GM12878 (cell line): ENCODE results near the gene CYSLTR1.
"Not testable (repeated sequence)": the region's sequence is repeated elsewhere in the genome, so short reads cannot be mapped to it uniquely, and the experiment has no call there.

Source experiments
- CTCF ChIP-seq, 3 experiments: IDR thresholded peaks in 2 of 3; conservative IDR thresholded peaks in 1 of 3; 2 replicates each; pipeline ENCODE4 v1.5.1; 2011; ENCODE audit warnings: low read depth in 3 of 3, low read length in 3 of 3, mild to moderate bottlenecking in 3 of 3, control low read depth in 2 of 3, moderate library complexity in 2 of 3, inconsistent platforms in 1 of 3, mixed read lengths in 1 of 3; ENCODE audit not compliant: control insufficient read depth in 2 of 3, insufficient read depth in 1 of 3; ENCODE audit errors: extremely low read depth in 1 of 3
- EZH2 ChIP-seq: IDR thresholded peaks from 2 replicates; pipeline ENCODE4 v1.6.1; 2012; ENCODE audit warnings: low read depth, mild to moderate bottlenecking, control low read depth, inconsistent platforms, low read length, borderline replicate concordance; ENCODE audit not compliant: control insufficient read depth
- FOS ChIP-seq: IDR thresholded peaks from 3 replicates; pipeline ENCODE4 v1.6.1; 2011; ENCODE audit warnings: borderline replicate concordance; ENCODE audit not compliant: insufficient read length; ENCODE audit errors: extremely low read depth
- MAX ChIP-seq: IDR thresholded peaks from 2 replicates; pipeline ENCODE4 v1.6.1; 2012; ENCODE audit warnings: low read depth, low read length, improper control_type of control experiment
- POLR2AphosphoS5 ChIP-seq: IDR thresholded peaks from 2 replicates; pipeline ENCODE4 v1.6.1; 2011; ENCODE audit warnings: mild to moderate bottlenecking, low read length, inconsistent platforms

DNA sequence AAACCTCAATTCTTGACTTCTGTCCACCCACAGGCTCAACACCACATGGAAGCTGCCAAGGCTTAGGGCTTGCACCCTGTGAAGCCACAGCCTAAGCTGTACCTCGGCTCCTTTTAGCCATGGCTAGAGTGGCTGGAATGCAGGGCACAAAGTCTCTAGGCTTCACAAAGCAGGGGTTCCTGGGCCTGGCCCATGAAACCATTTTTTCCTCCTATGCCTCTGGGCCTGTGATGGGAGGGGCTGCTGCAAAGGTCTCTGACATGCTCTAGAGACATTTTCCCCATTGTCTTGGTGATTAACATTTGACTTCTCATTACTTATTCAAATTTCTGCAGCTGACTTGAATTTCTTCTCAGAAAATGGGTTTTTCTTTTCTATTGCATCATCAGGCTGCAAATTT is 26.5 kb downstream of the CYSLTR1 start:
- not testable (repeated sequence) for TF ChIP-seq FOS; MAX; EZH2; CTCF (IDR thresholded peaks at IDR 0.05 in 2 of 3, conservative IDR thresholded peaks at IDR 0.05 in 1 of 3; ENCODE audit: control insufficient read depth in 2 of 3, extremely low read depth in 1 of 3, insufficient read depth in 1 of 3, low read depth in 3 of 3, low read length in 3 of 3); POLR2AphosphoS5
